GM19351 (cell line): ENCODE measurements around the gene HMGN5.

Source experiments
- ATAC-seq: cut with Tn5 transposase; IDR thresholded peaks from one replicate; pipeline ENCODE4 v1.9.1; 2021; ENCODE audit warnings: mild to moderate bottlenecking, moderate library complexity; ENCODE audit not compliant: unreplicated experiment

HMGN5 gene

DNA sequence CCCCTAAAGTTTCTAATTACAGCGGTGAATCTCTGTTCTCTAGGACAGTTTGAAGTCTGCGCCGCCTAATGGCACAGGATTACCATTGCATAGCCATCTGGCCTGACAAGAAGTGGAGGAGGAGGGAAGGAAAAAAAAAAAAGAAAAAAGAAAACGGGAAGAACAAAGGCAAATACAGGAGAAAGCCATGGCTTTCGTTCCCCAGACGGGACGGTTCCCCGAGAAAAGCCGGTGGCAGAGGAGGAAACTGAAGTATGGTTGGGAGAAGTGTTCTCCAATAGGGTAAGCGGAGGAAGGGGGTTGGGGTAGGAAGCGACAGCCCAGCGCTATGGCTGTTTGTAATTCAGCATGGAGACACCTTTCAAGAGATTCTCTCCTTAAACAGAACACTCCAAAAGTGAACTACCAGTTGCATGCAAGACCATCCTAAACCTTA is 80.8 kb downstream of the HMGN5 start:
- ATAC-seq = peak; percentile 59

GRCh38 chrX:81120258-81120935 is 81.3 kb downstream of the HMGN5 start:
- peak; percentile 20 for ATAC-seq

- ATAC-seq = no peak
Observed at GRCh38 chrX:81114757-81115156, 87.0 kb downstream of the HMGN5 start.

- ATAC-seq = no peak
Observed at GRCh38 chrX:81110286-81110685, 91.4 kb downstream of the HMGN5 start.

GRCh38 chrX:81082649-81083048 is 119.1 kb downstream of the HMGN5 start:
- no peak for ATAC-seq
